Mammary epithelial cell (primary cell): ENCODE data around the gene SIDT1.

Experiments used
- CTCF ChIP-seq, 2 donors: IDR thresholded peaks in 1 of 2; conservative IDR thresholded peaks in 1 of 2; 2 replicates each; pipeline ENCODE4 v1.5.1; 2011 to 2012; ENCODE audit warnings: inconsistent platforms in 2 of 2, low read length in 2 of 2, mild to moderate bottlenecking in 2 of 2, control low read depth in 1 of 2, low read depth in 1 of 2; ENCODE audit not compliant: insufficient read depth in 1 of 2; ENCODE audit errors: extremely low read depth in 1 of 2
- EZH2 ChIP-seq: IDR thresholded peaks from 2 replicates; pipeline ENCODE4 v1.6.1; 2012; ENCODE audit warnings: low read length, inconsistent platforms, borderline replicate concordance

GRCh38 chr3:113663324-113663750 lies 131.0 kb downstream of the SIDT1 start:
- no peak for TF ChIP-seq CTCF (conservative IDR thresholded peaks at IDR 0.05 in 1 of 2, IDR thresholded peaks at IDR 0.05 in 1 of 2; ENCODE audit: extremely low read depth in 1 of 2, insufficient read depth in 1 of 2, low read depth in 1 of 2, low read length in 2 of 2)
- TF ChIP-seq EZH2: no peak
